Panc1 (cell line): Measurements from ENCODE around the gene NIPBL.

Experiments
- CTCF ChIP-seq: fragments of 450-650 bp; IDR thresholded peaks from 2 replicates; pipeline ENCODE4 v1.5.1; 2017; ENCODE audit warnings: mild to moderate bottlenecking
- REST ChIP-seq, 2 experiments: IDR thresholded peaks; 2 replicates each; pipeline ENCODE4 v1.6.1; 2011 to 2012; ENCODE audit warnings: low read depth in 2 of 2, control low read depth in 1 of 2, low read length in 1 of 2, mild to moderate bottlenecking in 1 of 2, moderate library complexity in 1 of 2; ENCODE audit not compliant: insufficient read depth in 1 of 2
- TCF7L2 ChIP-seq: IDR thresholded peaks from 2 replicates; pipeline ENCODE4 v1.6.1; 2011; ENCODE audit warnings: mild to moderate bottlenecking, low read depth, low read length, inconsistent platforms

GRCh38 chr5:37111426-37112382, 235.1 kb downstream of the NIPBL start:
- TF ChIP-seq CTCF (no peak), TCF7L2 (no peak), REST (IDR thresholded peaks at IDR 0.05; ENCODE audit: insufficient read depth in 1 of 2, low read depth in 2 of 2, low read length in 1 of 2) (no peak)
